Naive B cell (primary cell): ENCODE data around the gene MINDY4B. TPM values are rescaled to one million over a fixed set of nuclear protein-coding genes. Genes with fewer than 3 reads are reported as not detected.

Experiments used
- ATAC-seq, 2 donors: fragments of 150-1000 bp; cut with Tn5 transposase; 2 replicates each; pipeline ENCODE4 v1.10.0; 2021; ENCODE audit warnings: low read depth in 2 of 2, mild to moderate bottlenecking in 2 of 2, moderate library complexity in 2 of 2
- DNase-seq: peaks from one replicate; pipeline ENCODE4 v3.0.0; 2022
- H3K27ac Mint-ChIP-seq, 6 donors: one replicate each; pipeline ENCODE4 v1.8.0; 2020 to 2022; ENCODE audit warnings: mild to moderate bottlenecking in 6 of 6, mixed read lengths in 6 of 6, moderate library complexity in 5 of 6, inconsistent platforms in 2 of 6
- H3K27me3 Mint-ChIP-seq, 3 donors: one replicate each; pipeline ENCODE4 v1.8.0; 2021 to 2022; ENCODE audit warnings: mixed read lengths in 3 of 3, mild to moderate bottlenecking in 1 of 3
- H3K36me3 Mint-ChIP-seq, 2 donors: one replicate each; pipeline ENCODE4 v1.8.0; 2020 to 2022; ENCODE audit warnings: mixed read lengths in 2 of 2, inconsistent platforms in 1 of 2, mild to moderate bottlenecking in 1 of 2
- H3K4me1 Mint-ChIP-seq, 3 donors: one replicate each; pipeline ENCODE4 v1.8.0; 2020 to 2022; ENCODE audit warnings: mixed read lengths in 3 of 3, inconsistent platforms in 1 of 3, mild to moderate bottlenecking in 1 of 3, moderate library complexity in 1 of 3
- H3K4me3 Mint-ChIP-seq, 8 donors: one replicate each; pipeline ENCODE4 v1.8.0; 2020 to 2022; ENCODE audit warnings: mild to moderate bottlenecking in 8 of 8, mixed read lengths in 8 of 8, moderate library complexity in 8 of 8, inconsistent platforms in 2 of 8
- H3K9me3 Mint-ChIP-seq, 7 donors: one replicate each; pipeline ENCODE4 v1.8.0; 2020 to 2022; ENCODE audit warnings: mixed read lengths in 7 of 7, mild to moderate bottlenecking in 5 of 7, inconsistent platforms in 2 of 7, moderate library complexity in 1 of 7
- polyA plus RNA-seq, 6 donors: library from polyadenylated mRNA; unstranded; fragments of 300-500 nt; fragmentation: Illumina TruSeq; gene quantifications; one replicate each; pipeline ENCODE4 v1.2.3, GENCODE V29; 2021; ENCODE audit warnings: low read depth in 6 of 6

Gene MINDY4B
- not detected for polyA plus RNA-seq

DNA sequence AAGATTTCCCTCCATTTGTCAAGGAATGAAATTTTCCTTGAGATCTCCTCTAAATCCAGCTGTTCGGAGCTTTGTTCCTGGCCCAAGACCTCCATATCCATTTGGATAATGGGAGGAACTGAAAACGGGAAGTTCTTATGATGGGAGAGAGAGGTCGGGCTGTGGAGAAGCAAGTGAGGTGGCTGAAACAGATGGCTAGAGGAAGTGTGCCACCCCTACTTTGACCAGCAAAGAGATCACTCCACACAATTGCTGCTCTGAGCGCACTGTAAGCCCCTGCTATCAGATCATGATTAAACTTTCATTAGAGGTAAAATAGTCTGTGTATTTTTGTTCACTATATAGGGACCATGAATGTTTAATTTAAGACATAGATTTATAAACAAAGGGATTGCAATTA, at the start of gene MINDY4B:
TSS of gene MINDY4B (minus strand) at position 101 of the 400 bp plus-strand sequence. CDS start at position 101, 0 bp downstream.
- Mint-ChIP-seq H3K27ac (peak within 1 kb of the TSS in 1 of 6 donors; percentile 69), H3K9me3 (no peaks in the 10 kb centered on the region), H3K4me3 (no peak within 1 kb of the TSS)

GRCh38 chr3:150951923-150952322, 46.7 kb upstream of the MINDY4B start:
- no peak overlapping the region for H3K27ac Mint-ChIP-seq
- no peaks in the 10 kb centered on the region for H3K4me1 Mint-ChIP-seq
- H3K36me3 Mint-ChIP-seq: no peaks in the 10 kb centered on the region
- no peak for DNase-seq
- H3K27me3 Mint-ChIP-seq: peaks cover 6 to 22% (median 11%) of the 10 kb centered on the region in 3 donors
- no peak overlapping the region for H3K4me3 Mint-ChIP-seq
- H3K9me3 Mint-ChIP-seq: peaks cover 0 to 8% (median 3%) of the 10 kb centered on the region in 7 donors
- ATAC-seq: no peak

More for the DNA sequence above, at the start of gene MINDY4B:
- DNase-seq (no peak), ATAC-seq (no peak)
- Mint-ChIP-seq H3K36me3 (no peaks in the 10 kb centered on the region), H3K27me3 (peaks cover 11 to 35% (median 21%) of the 10 kb centered on the region in 3 donors), H3K4me1 (no peaks in the 10 kb centered on the region)

GRCh38 chr3:150945226-150946032, 40.2 kb upstream of the MINDY4B start:
- peaks cover 6 to 15% of the 10 kb centered on the region in 2 donors for H3K36me3 Mint-ChIP-seq
- H3K27ac Mint-ChIP-seq: no peak overlapping the region
- H3K9me3 Mint-ChIP-seq: peaks cover 0 to 20% (median 7%) of the 10 kb centered on the region in 7 donors
- H3K27me3 Mint-ChIP-seq: peaks cover 28 to 41% (median 34%) of the 10 kb centered on the region in 3 donors
- DNase-seq: no peak
- no peak overlapping the region for H3K4me3 Mint-ChIP-seq
- ATAC-seq: no peak
- no peaks in the 10 kb centered on the region for H3K4me1 Mint-ChIP-seq

GRCh38 chr3:150942221-150942620, 37.0 kb upstream of the MINDY4B start:
- peaks cover 6 to 15% of the 10 kb centered on the region in 2 donors for H3K36me3 Mint-ChIP-seq
- H3K27ac Mint-ChIP-seq: no peak overlapping the region
- no peak overlapping the region for H3K4me3 Mint-ChIP-seq
- H3K27me3 Mint-ChIP-seq: peaks cover 28 to 31% (median 31%) of the 10 kb centered on the region in 3 donors
- ATAC-seq (no peak), DNase-seq (no peak)
- peaks cover 0 to 19% (median 7%) of the 10 kb centered on the region in 7 donors for H3K9me3 Mint-ChIP-seq
- H3K4me1 Mint-ChIP-seq: no peaks in the 10 kb centered on the region

GRCh38 chr3:150936693-150937092, 31.5 kb upstream of the MINDY4B start:
- Mint-ChIP-seq H3K9me3 (peaks cover 0 to 5% (median 0%) of the 10 kb centered on the region in 7 donors), H3K4me3 (no peak overlapping the region), H3K36me3 (no peaks in the 10 kb centered on the region), H3K27me3 (peaks cover 5 to 17% (median 12%) of the 10 kb centered on the region in 3 donors), H3K27ac (no peak overlapping the region), H3K4me1 (peaks cover 0 to 4% (median 0%) of the 10 kb centered on the region in 3 donors)
- DNase-seq (no peak), ATAC-seq (peak in 1 of 2 donors; percentile 37)

DNA sequence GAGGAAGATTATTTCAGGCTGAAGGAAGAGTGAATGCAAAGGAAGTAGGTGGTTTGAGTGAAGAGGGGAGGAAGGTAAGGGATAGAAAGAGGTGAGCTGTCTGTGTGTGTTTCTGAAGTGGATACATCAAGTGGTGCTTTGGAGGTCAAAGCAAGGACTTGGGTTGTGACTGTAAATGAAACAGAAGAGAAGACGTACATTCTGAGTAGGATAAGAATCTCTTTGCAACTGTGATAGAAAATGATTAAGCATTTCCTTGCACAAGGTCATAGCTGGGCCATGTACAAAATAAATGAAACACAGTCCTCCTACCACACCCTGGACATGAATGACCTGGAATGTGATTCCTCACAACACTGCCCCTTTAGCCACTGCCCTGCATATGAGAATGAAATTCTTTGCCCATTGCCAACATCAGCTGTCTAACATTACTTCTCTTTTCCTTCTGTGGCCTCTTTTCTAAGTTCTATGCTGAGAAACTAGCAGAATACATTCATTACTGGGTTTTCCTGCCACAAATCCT, 28.3 kb upstream of the MINDY4B start:
- Mint-ChIP-seq H3K9me3 (peaks cover 0 to 5% (median 0%) of the 10 kb centered on the region in 7 donors), H3K4me1 (peaks cover 0 to 4% (median 0%) of the 10 kb centered on the region in 3 donors), H3K4me3 (peak overlapping the region in 1 of 8 donors; percentile 2), H3K27me3 (peaks cover 8 to 13% (median 11%) of the 10 kb centered on the region in 3 donors), H3K27ac (no peak overlapping the region), H3K36me3 (no peaks in the 10 kb centered on the region)
- DNase-seq (no peak), ATAC-seq (no peak)

- no peak for ATAC-seq
- Mint-ChIP-seq H3K27ac (peak overlapping the region in 1 of 6 donors; percentile 81), H3K27me3 (peaks cover 8 to 13% (median 11%) of the 10 kb centered on the region in 3 donors)
Measured at GRCh38 chr3:150931745-150932144, 26.5 kb upstream of the MINDY4B start.

DNA sequence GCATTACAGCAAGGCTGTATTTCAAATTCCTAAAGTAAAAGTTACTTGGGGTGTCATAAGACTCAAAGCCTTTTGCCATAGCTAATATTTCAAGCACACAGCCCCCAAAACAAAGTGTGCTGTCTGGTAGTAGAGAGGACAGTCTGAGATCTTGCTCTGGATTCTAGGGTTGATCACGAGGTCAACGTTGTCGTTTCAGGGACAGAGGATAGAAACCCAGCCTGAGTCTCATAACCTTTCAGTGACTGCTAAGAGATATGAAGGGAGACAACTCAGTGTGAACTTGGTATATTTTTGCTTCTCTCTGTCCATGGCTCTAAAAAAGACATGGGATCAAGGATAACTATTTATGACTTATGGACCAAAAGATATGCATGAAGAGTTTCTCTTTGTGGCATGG, 25.6 kb upstream of the MINDY4B start:
- peaks cover 0 to 2% (median 0%) of the 10 kb centered on the region in 7 donors for H3K9me3 Mint-ChIP-seq
- ATAC-seq (no peak), DNase-seq (no peak)
- no peaks in the 10 kb centered on the region for H3K36me3 Mint-ChIP-seq
- peaks cover 8 to 14% (median 11%) of the 10 kb centered on the region in 3 donors for H3K27me3 Mint-ChIP-seq
- H3K4me1 Mint-ChIP-seq: peaks cover 3 to 4% (median 4%) of the 10 kb centered on the region in 3 donors
- no peak overlapping the region for H3K27ac Mint-ChIP-seq
- no peak overlapping the region for H3K4me3 Mint-ChIP-seq

More at GRCh38 chr3:150931745-150932144, 26.5 kb upstream of the MINDY4B start:
- peaks cover 0 to 2% (median 0%) of the 10 kb centered on the region in 3 donors for H3K4me1 Mint-ChIP-seq
- H3K4me3 Mint-ChIP-seq: no peak overlapping the region
- H3K36me3 Mint-ChIP-seq: no peaks in the 10 kb centered on the region
- DNase-seq: no peak
- H3K9me3 Mint-ChIP-seq: peaks cover 0 to 5% (median 0%) of the 10 kb centered on the region in 7 donors

DNA sequence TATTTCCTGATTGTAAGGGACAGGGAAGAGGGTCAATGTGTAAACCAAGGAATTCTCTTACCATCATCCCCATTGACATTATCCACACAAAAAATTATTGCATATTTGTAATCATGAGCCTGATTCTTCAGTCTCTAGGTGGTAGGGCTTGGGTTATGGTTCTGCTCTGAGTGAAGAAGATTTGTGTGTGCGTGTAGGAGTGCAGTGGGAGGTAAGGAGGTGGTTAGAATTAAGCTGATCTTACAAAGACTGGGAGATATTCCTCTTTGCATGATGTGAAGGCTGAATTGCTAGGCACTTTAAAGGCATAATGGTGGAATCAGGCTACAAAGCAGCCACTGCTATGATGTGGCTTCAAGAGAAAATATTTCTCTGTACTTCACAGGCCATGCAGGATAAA, 23.0 kb upstream of the MINDY4B start:
- no peak for DNase-seq
- Mint-ChIP-seq H3K4me1 (peaks cover 10 to 12% (median 11%) of the 10 kb centered on the region in 3 donors), H3K9me3 (peaks cover 0 to 2% (median 0%) of the 10 kb centered on the region in 7 donors), H3K27me3 (peaks cover 4 to 21% (median 11%) of the 10 kb centered on the region in 3 donors), H3K36me3 (no peaks in the 10 kb centered on the region), H3K27ac (no peak overlapping the region), H3K4me3 (no peak overlapping the region)
- no peak for ATAC-seq

DNA sequence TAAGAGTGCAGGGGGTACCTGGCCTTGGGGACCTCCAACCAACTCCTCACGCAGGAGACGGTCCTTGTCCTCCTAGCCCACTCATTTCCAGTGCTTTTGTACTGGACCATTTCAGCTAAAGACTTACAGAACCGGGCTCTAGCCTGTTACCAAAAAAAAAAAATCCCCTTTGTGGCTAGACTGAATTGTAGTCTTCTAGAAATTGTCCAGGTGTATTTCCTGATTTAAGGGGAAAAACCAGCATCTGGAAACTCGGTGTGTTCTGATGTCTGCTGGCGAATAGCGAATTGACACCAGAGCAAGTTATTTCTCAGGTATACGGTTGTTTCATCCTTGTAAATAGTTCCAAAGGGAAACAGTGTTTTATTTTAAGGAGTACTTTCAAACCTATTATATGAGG, 21.1 kb upstream of the MINDY4B start:
- Mint-ChIP-seq H3K4me1 (peaks cover 10 to 12% (median 11%) of the 10 kb centered on the region in 3 donors), H3K9me3 (peaks cover 0 to 2% (median 0%) of the 10 kb centered on the region in 7 donors), H3K36me3 (no peaks in the 10 kb centered on the region), H3K27me3 (peaks cover 4 to 15% (median 5%) of the 10 kb centered on the region in 3 donors), H3K27ac (peak overlapping the region in 2 of 6 donors; percentile 28 to 45), H3K4me3 (peak overlapping the region in 4 of 8 donors; percentile 60 to 76 (median 75))
- DNase-seq (no peak), ATAC-seq (peak; percentile 32 to 54)

GRCh38 chr3:150925751-150926201, 20.5 kb upstream of the MINDY4B start:
- DNase-seq (peak; percentile 36), ATAC-seq (peak; percentile 77 to 79)
- Mint-ChIP-seq H3K27ac (peak overlapping the region in 4 of 6 donors; percentile 10 to 45 (median 35)), H3K4me1 (peaks cover 10 to 12% (median 11%) of the 10 kb centered on the region in 3 donors), H3K27me3 (peaks cover 4 to 15% (median 5%) of the 10 kb centered on the region in 3 donors), H3K36me3 (no peaks in the 10 kb centered on the region), H3K4me3 (peak overlapping the region; percentile 22 to 85 (median 70)), H3K9me3 (peaks cover 0 to 2% (median 0%) of the 10 kb centered on the region in 7 donors)

DNA sequence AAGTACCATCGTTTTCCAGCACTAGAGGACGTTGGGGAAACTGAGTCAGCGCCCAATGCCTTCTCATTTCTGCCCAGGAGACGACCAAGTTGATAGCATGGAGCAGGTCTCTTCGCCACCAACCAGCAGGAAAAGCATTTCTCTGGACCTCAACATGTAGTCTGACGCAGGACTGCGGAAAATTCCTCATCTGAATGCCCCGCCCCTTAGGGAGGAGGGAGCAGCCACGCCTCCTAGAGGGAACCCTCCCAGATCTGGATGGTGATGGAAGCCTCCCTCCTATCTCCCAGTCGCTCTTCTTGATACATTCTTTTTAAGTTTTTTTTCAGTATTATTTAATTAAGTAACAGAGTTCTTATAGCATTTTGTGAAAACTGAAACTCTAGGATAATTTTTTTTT, 17.4 kb upstream of the MINDY4B start:
- Mint-ChIP-seq H3K9me3 (no peaks in the 10 kb centered on the region), H3K27ac (no peak overlapping the region), H3K4me3 (no peak overlapping the region), H3K27me3 (peaks cover 7 to 28% (median 8%) of the 10 kb centered on the region in 3 donors), H3K36me3 (no peaks in the 10 kb centered on the region), H3K4me1 (peaks cover 10 to 12% (median 11%) of the 10 kb centered on the region in 3 donors)
- DNase-seq (no peak), ATAC-seq (no peak)

- ATAC-seq: no peak
- no peaks in the 10 kb centered on the region for H3K9me3 Mint-ChIP-seq
Measured at GRCh38 chr3:150921209-150921608, 16.0 kb upstream of the MINDY4B start.

More at GRCh38 chr3:150921209-150921608, 16.0 kb upstream of the MINDY4B start:
- H3K27ac Mint-ChIP-seq: no peak overlapping the region
- no peaks in the 10 kb centered on the region for H3K36me3 Mint-ChIP-seq
- peaks cover 7 to 28% (median 8%) of the 10 kb centered on the region in 3 donors for H3K27me3 Mint-ChIP-seq
- H3K4me3 Mint-ChIP-seq: no peak overlapping the region
- DNase-seq: no peak
- H3K4me1 Mint-ChIP-seq: peaks cover 10 to 12% (median 10%) of the 10 kb centered on the region in 3 donors
